Umbilical cord (tissue), 2 donors: ENCODE data around the gene AVEN. TPM values are rescaled to one million over a fixed set of nuclear protein-coding genes. Genes with fewer than 3 reads are reported as not detected.
A peak's percentile ranks its signal among the peaks of the same experiment; 100 is the strongest.
"Not testable (repeated sequence)": the region's sequence is repeated elsewhere in the genome, so short reads cannot be mapped to it uniquely, and the experiment has no call there.

ENCODE experiments used
- DNase-seq: peaks from one replicate; pipeline ENCODE4 v3.0.0-alpha.2; 2015; ENCODE audit warnings: low spot score
- total RNA-seq: library from RNA; depleted of rRNA; stranded (reverse); fragments of >200 nt; gene quantifications from one replicate; pipeline ENCODE4 v1.2.3, GENCODE V29; 2014; ENCODE audit warnings: low replicate concordance; ENCODE audit not compliant: insufficient read depth

AVEN gene
- total RNA-seq, 1 donor from 2014 or later, result 29.4 TPM

GRCh38 chr15:34039790-34040113, 748 bp upstream of the AVEN start:
- peak; percentile 10 for DNase-seq

GRCh38 chr15:34038023-34038870, 757 bp downstream of the AVEN start:
- peak; percentile 82 for DNase-seq

GRCh38 chr15:34031987-34032760, 6.8 kb downstream of the AVEN start:
- no peak for DNase-seq

GRCh38 chr15:34027606-34028005, 11.4 kb downstream of the AVEN start:
- DNase-seq, result no peak

- DNase-seq, result no peak
Observed at GRCh38 chr15:34025252-34025651, 13.8 kb downstream of the AVEN start.

GRCh38 chr15:34023907-34024306, 15.1 kb downstream of the AVEN start:
- DNase-seq, result peak; percentile 81

- no peak for DNase-seq
Observed at GRCh38 chr15:34019369-34019990, 19.5 kb downstream of the AVEN start.

GRCh38 chr15:34018738-34019137, 20.3 kb downstream of the AVEN start:
- DNase-seq, result not testable (repeated sequence)

GRCh38 chr15:34018021-34018645, 20.9 kb downstream of the AVEN start:
- no peak for DNase-seq

GRCh38 chr15:34014556-34014955, 24.4 kb downstream of the AVEN start:
- no peak for DNase-seq

- DNase-seq, result no peak
Observed at GRCh38 chr15:34013746-34014145, 25.3 kb downstream of the AVEN start.

GRCh38 chr15:34012461-34013028, 26.5 kb downstream of the AVEN start:
- peak; percentile 28 for DNase-seq

GRCh38 chr15:34011481-34011880, 27.5 kb downstream of the AVEN start:
- no peak for DNase-seq

- no peak for DNase-seq
Observed at GRCh38 chr15:34010921-34011320, 28.1 kb downstream of the AVEN start.

- DNase-seq, result no peak
Observed at GRCh38 chr15:34009656-34010055, 29.3 kb downstream of the AVEN start.

- no peak for DNase-seq
Observed at GRCh38 chr15:34006381-34006780, 32.6 kb downstream of the AVEN start.

- no peak for DNase-seq
Observed at GRCh38 chr15:34001536-34001935, 37.5 kb downstream of the AVEN start.

- DNase-seq, result not testable (repeated sequence)
Observed at GRCh38 chr15:33995666-33996065, 43.3 kb downstream of the AVEN start.

GRCh38 chr15:33994005-33994615, 44.9 kb downstream of the AVEN start:
- peak; percentile 20 for DNase-seq

- DNase-seq, result no peak
Observed at GRCh38 chr15:33988384-33988783, 50.6 kb downstream of the AVEN start.

- DNase-seq, result no peak
Observed at GRCh38 chr15:33987444-33987843, 51.6 kb downstream of the AVEN start.
